ENCODE data around the gene CLDN25. TPM values are rescaled to one million over a fixed set of nuclear protein-coding genes. Genes with fewer than 3 reads are reported as not detected.

Gene CLDN25
- total RNA-seq, 1 donor from 2014 or later, result not detected

- ATAC-seq (ENCODE audit: low read depth), result peak; percentile 96
- TF ChIP-seq, protein P1, sequence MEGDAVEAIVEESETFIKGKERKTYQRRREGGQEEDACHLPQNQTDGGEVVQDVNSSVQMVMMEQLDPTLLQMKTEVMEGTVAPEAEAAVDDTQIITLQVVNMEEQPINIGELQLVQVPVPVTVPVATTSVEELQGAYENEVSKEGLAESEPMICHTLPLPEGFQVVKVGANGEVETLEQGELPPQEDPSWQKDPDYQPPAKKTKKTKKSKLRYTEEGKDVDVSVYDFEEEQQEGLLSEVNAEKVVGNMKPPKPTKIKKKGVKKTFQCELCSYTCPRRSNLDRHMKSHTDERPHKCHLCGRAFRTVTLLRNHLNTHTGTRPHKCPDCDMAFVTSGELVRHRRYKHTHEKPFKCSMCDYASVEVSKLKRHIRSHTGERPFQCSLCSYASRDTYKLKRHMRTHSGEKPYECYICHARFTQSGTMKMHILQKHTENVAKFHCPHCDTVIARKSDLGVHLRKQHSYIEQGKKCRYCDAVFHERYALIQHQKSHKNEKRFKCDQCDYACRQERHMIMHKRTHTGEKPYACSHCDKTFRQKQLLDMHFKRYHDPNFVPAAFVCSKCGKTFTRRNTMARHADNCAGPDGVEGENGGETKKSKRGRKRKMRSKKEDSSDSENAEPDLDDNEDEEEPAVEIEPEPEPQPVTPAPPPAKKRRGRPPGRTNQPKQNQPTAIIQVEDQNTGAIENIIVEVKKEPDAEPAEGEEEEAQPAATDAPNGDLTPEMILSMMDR (IDR thresholded peaks at IDR 0.05), result peak; percentile 54
- H3K9me3 Mint-ChIP-seq, result no peaks in the 10 kb centered on the region
- H3K27me3 Mint-ChIP-seq, result peaks cover 7% of the 10 kb centered on the region
- ChIA-PET POLR2A (interaction anchor here (0.8 to 1.4 kb wide), 3 partner anchors 101 to 1543 kb away, joined by 4 to 6 read pairs (median 5); partner anchors contain the start of gene TTC12), CTCF (interaction anchor here (0.7 to 1.5 kb wide), 2 partner anchors 23 to 484 kb away, joined by 3 to 5 read pairs; no protein-coding TSS in a partner anchor)
- peak within 1 kb of the TSS; percentile 98 for H3K4me3 Mint-ChIP-seq
- H3K27ac Mint-ChIP-seq, result peak within 1 kb of the TSS; percentile 82
- intact Hi-C loops (cut with micrococcal nuclease), result loop anchor here (1.0 to 10.0 kb wide), 11 partner anchors 23 to 1699 kb away; partner anchors contain the start of genes C11orf71, NKAPD1, PIH1D2 and PTS
- peaks cover 21% of the 10 kb centered on the region for H3K4me1 Mint-ChIP-seq
- H3K36me3 Mint-ChIP-seq (ENCODE audit: low read depth), result peaks cover 15% of the 10 kb centered on the region
- peak; percentile 89 for DNase-seq
Measured at GRCh38 chr11:113773416-113774173, 6.0 kb upstream of the CLDN25 start, which contains the start of gene ZW10. Gene ZW10, minus strand, starts transcription at chr11:113773692. Its CDS starts 26 bp downstream, at chr11:113773666.

- TF ChIP-seq, protein P1 (IDR thresholded peaks at IDR 0.05), result peak; percentile 7
- H3K27me3 Mint-ChIP-seq, result peaks cover 7% of the 10 kb centered on the region
- H3K4me1 Mint-ChIP-seq, result peaks cover 21% of the 10 kb centered on the region
- DNase-seq (no peak), ATAC-seq (ENCODE audit: low read depth) (no peak)
- CTCF ChIA-PET, result interaction anchor here (0.7 to 1.5 kb wide), 2 partner anchors 22 to 484 kb away, joined by 3 to 5 read pairs; no protein-coding TSS in a partner anchor
- H3K9me3 Mint-ChIP-seq, result no peaks in the 10 kb centered on the region
- intact Hi-C loops (cut with micrococcal nuclease), result loop anchor here (5.0 to 10.0 kb wide), 3 partner anchors 68 to 1699 kb away; partner anchors contain the start of genes NKAPD1 and PIH1D2
- POLR2A ChIA-PET, result interaction anchor here (0.6 kb wide), 1 partner anchor 1845 kb away, joined by 6 read pairs; no protein-coding TSS in a partner anchor
- H3K36me3 Mint-ChIP-seq (ENCODE audit: low read depth), result peaks cover 10% of the 10 kb centered on the region
- H3K27ac Mint-ChIP-seq, result peak overlapping the region; percentile 82
- peak overlapping the region; percentile 98 for H3K4me3 Mint-ChIP-seq
Measured at GRCh38 chr11:113774174-113774503, 5.5 kb upstream of the CLDN25 start.

DNA sequence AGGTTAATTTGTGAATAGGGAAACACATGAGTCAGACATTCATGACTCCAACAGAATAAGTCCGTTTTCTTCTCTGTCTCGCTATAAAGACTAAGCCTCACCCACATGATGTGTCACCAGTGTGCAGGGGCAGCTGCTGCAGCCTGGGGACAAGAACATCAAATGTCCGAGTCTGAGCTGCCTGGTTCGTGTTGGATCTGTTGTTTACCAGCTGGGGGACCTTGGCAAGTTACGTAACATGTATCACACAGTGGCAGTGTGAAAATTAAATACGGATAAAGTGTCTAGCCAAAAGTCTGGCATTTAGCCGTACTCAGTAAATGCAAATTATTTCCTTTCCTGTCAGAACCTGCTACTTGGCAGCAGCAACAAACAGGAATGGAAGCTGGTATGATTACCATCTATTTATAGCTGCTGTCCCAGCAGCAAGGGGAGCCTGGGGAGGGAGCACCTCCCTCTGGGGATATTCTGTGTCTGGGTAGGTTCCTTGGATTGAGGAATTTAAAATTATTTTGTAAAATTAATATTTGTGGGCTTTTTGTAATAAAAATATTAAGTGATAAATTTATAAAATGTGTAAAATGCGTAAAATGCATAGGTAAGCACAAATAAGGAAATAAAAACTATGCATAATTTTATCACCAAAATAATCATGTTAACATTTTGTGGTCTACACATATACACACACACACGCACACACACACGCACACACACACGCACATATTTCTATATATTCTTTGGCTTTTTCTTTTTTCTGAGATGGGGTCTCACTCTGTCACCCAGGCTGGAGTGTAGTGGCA, 1.3 kb upstream of the CLDN25 start:
- DNase-seq (no peak), ATAC-seq (ENCODE audit: low read depth) (no peak)
- ChIA-PET CTCF (no interaction called here), POLR2A (no interaction called here)
- Mint-ChIP-seq H3K27ac (no peak overlapping the region), H3K27me3 (peaks cover 29% of the 10 kb centered on the region), H3K36me3 (ENCODE audit: low read depth) (peaks cover 6% of the 10 kb centered on the region), H3K9me3 (no peaks in the 10 kb centered on the region), H3K4me1 (peaks cover 7% of the 10 kb centered on the region), H3K4me3 (no peak overlapping the region)
- TF ChIP-seq, protein P1 (IDR thresholded peaks at IDR 0.05), result no peak
- intact Hi-C loops (cut with micrococcal nuclease), result loop anchor here (10.0 kb wide), 1 partner anchor 1704 kb away; the partner anchor contains the start of genes NKAPD1 and PIH1D2

GRCh38 chr11:113781682-113782081, 2.1 kb downstream of the CLDN25 start:
- Mint-ChIP-seq H3K27me3 (peaks cover 37% of the 10 kb centered on the region), H3K4me1 (no peaks in the 10 kb centered on the region), H3K27ac (no peak overlapping the region), H3K9me3 (no peaks in the 10 kb centered on the region), H3K36me3 (ENCODE audit: low read depth) (no peaks in the 10 kb centered on the region), H3K4me3 (no peak overlapping the region)
- ATAC-seq (ENCODE audit: low read depth), result no peak
- no peak for DNase-seq
- intact Hi-C loops (cut with micrococcal nuclease), result no loop called here
- TF ChIP-seq, protein P1 (IDR thresholded peaks at IDR 0.05), result no peak
- POLR2A ChIA-PET, result no interaction called here
- CTCF ChIA-PET, result interaction anchor here (1.1 kb wide), 1 partner anchor 15 kb away, joined by 3 read pairs; no protein-coding TSS in a partner anchor

All from activated B cell treated with CpG ODN at 0.5 μM for 24 hours (primary cell).